Activated CD8-positive, alpha-beta T cell treated with anti-CD3 and anti-CD28 coated beads for 36 hours (primary cell): Measurements from ENCODE around the gene HMCN1. TPM values are rescaled to one million over a fixed set of nuclear protein-coding genes. Genes with fewer than 3 reads are reported as not detected.

Experiments
- ATAC-seq: fragments of 200-7000 bp; cut with Tn5 transposase; one replicate; pipeline ENCODE4 v1.10.0; 2021; ENCODE audit warnings: mild to moderate bottlenecking, moderate library complexity
- CTCF ChIA-PET: fragments of 350-600 bp; sonication (Branson Sonifier 250); formaldehyde crosslinking; loops from one replicate; lab custom pipeline; 2021; ENCODE audit warnings: antibody characterized with exemption; lab: Charles Lee
- POLR2A ChIA-PET: fragments of 350-600 bp; sonication (Branson Sonifier 250); formaldehyde crosslinking; loops from one replicate; lab custom pipeline; 2021; ENCODE audit warnings: antibody characterized with exemption; lab: Charles Lee
- DNase-seq: peaks from one replicate; pipeline ENCODE4 v3.0.0-alpha.2; 2020
- H3K27ac Mint-ChIP-seq: one replicate; pipeline ENCODE4 v1.8.0; 2021; ENCODE audit warnings: mild to moderate bottlenecking, mixed read lengths
- H3K27me3 Mint-ChIP-seq: one replicate; pipeline ENCODE4 v1.8.0; 2021; ENCODE audit warnings: mixed read lengths
- H3K36me3 Mint-ChIP-seq: one replicate; pipeline ENCODE4 v1.8.0; 2021; ENCODE audit warnings: low read depth, mixed read lengths
- H3K4me1 Mint-ChIP-seq: one replicate; pipeline ENCODE4 v1.8.0; 2021; ENCODE audit warnings: low read depth, mixed read lengths
- H3K4me3 Mint-ChIP-seq: one replicate; pipeline ENCODE4 v1.8.0; 2021; ENCODE audit warnings: mild to moderate bottlenecking, moderate library complexity, mixed read lengths
- H3K9me3 Mint-ChIP-seq: one replicate; pipeline ENCODE4 v1.8.0; 2021; ENCODE audit warnings: mixed read lengths
- intact Hi-C: fragments of 100-400 bp; cut with micrococcal nuclease; formaldehyde crosslinking; loops from one replicate; pipeline ENCODE4 v1.10.0; 2022
- total RNA-seq, 2 experiments: library from RNA; stranded (reverse); gene quantifications; one replicate each; pipeline ENCODE4 v1.2.3, GENCODE V29; 2021
- TF ChIP-seq, protein P1 (sequence below): fragments of 200-600 bp; IDR thresholded peaks from one replicate; pipeline ENCODE4 v1.8.0; 2022; ENCODE audit warnings: antibody characterized with exemption, mild to moderate bottlenecking

The HMCN1 gene
- total RNA-seq, 2 experiments from 2014 or later = not detected

DNA sequence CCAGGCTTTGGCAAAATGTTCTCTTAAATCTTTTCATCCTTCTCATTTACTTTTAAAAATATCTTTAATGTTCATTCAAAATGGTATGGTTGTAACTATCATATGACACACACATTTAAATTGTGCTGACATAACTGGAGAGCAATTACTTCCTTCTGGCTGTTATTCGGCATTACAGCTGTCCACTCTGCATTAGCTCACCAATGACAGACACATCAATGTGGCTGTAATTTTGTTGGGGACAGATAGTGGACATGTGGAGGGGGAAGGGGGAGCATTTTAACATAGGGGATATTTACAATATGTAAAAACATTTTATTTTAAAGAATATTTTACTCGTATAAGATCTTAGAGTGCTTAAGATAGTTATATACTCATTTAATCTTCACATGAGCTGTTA lies 319.8 kb downstream of the HMCN1 start:
- TF ChIP-seq, protein P1, sequence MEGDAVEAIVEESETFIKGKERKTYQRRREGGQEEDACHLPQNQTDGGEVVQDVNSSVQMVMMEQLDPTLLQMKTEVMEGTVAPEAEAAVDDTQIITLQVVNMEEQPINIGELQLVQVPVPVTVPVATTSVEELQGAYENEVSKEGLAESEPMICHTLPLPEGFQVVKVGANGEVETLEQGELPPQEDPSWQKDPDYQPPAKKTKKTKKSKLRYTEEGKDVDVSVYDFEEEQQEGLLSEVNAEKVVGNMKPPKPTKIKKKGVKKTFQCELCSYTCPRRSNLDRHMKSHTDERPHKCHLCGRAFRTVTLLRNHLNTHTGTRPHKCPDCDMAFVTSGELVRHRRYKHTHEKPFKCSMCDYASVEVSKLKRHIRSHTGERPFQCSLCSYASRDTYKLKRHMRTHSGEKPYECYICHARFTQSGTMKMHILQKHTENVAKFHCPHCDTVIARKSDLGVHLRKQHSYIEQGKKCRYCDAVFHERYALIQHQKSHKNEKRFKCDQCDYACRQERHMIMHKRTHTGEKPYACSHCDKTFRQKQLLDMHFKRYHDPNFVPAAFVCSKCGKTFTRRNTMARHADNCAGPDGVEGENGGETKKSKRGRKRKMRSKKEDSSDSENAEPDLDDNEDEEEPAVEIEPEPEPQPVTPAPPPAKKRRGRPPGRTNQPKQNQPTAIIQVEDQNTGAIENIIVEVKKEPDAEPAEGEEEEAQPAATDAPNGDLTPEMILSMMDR = no peak
- ATAC-seq (no peak), DNase-seq (no peak)
- H3K9me3 Mint-ChIP-seq = no peaks in the 10 kb centered on the region
- POLR2A ChIA-PET = no interaction called here
- no peak overlapping the region for H3K27ac Mint-ChIP-seq
- H3K36me3 Mint-ChIP-seq = no peaks in the 10 kb centered on the region
- peaks cover 2% of the 10 kb centered on the region for H3K27me3 Mint-ChIP-seq
- no peaks in the 10 kb centered on the region for H3K4me1 Mint-ChIP-seq
- H3K4me3 Mint-ChIP-seq = no peak overlapping the region
- intact Hi-C loops = no loop called here
- CTCF ChIA-PET = no interaction called here

DNA sequence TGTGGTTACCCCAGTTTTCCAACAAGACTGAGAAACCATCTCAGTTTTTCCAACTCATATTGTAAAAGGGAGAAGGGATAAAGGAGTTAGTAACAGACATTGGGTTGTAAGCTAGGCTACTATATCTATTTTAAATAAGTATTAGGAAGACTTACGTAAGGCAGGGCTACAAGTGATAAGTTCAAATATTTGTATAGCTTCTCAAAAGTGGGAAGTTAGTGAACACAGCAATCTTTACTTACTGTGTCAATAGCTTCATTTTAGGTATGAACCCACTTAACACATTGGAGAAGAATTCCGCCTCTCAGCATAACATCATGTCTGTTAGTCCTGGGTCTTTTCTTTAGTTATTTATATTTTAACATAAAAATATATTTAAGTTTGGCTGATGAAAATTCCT lies 320.7 kb downstream of the HMCN1 start:
- ATAC-seq (no peak), DNase-seq (no peak)
- no peak overlapping the region for H3K27ac Mint-ChIP-seq
- ChIA-PET POLR2A (no interaction called here), CTCF (interaction anchor here (1.0 kb wide), 1 partner anchor 334 kb away, joined by 3 read pairs; no protein-coding TSS in a partner anchor)
- peaks cover 2% of the 10 kb centered on the region for H3K27me3 Mint-ChIP-seq
- no peak overlapping the region for H3K4me3 Mint-ChIP-seq
- H3K36me3 Mint-ChIP-seq = no peaks in the 10 kb centered on the region
- intact Hi-C loops = no loop called here
- no peaks in the 10 kb centered on the region for H3K4me1 Mint-ChIP-seq
- TF ChIP-seq, protein P1 = no peak
- H3K9me3 Mint-ChIP-seq = no peaks in the 10 kb centered on the region

DNA sequence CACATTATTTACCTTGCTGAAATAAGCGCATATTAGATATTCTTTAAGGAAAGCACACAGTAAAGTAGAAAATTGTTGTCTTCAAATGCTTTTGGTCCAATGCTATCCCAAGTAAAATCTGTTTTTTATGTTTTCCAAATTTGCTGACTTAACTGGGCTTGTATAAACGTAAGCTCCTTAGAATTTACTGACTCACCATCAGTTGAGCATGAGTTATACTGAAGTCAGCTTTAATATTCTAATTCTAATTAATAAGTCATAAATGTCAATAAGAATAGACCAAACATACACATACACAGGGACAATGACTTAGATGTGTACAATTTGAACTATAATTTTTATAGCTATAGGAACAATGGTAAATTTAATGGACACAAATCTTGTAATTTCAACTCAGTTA lies 321.7 kb downstream of the HMCN1 start:
- TF ChIP-seq, protein P1 = no peak
- ChIA-PET POLR2A (no interaction called here), CTCF (no interaction called here)
- peaks cover 2% of the 10 kb centered on the region for H3K27me3 Mint-ChIP-seq
- no peak overlapping the region for H3K4me3 Mint-ChIP-seq
- H3K27ac Mint-ChIP-seq = no peak overlapping the region
- intact Hi-C loops = no loop called here
- no peak for DNase-seq
- H3K36me3 Mint-ChIP-seq = no peaks in the 10 kb centered on the region
- H3K4me1 Mint-ChIP-seq = no peaks in the 10 kb centered on the region
- no peak for ATAC-seq
- no peaks in the 10 kb centered on the region for H3K9me3 Mint-ChIP-seq

DNA sequence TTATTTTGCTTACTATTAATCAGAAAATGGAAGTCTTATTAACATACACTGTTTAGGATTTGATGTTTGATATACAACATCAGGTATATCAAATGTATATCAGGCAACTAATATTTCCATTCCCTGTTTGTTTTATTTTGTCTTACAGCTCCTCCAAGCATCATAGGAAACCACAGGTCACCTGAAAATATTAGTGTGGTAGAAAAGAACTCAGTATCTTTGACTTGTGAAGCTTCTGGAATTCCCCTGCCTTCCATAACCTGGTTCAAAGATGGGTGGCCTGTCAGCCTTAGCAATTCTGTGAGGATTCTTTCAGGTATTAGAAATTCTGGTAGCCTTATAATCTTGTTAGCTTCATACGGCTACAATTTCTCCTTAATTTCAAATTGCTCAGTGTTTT lies 322.9 kb downstream of the HMCN1 start:
- ATAC-seq = no peak
- Mint-ChIP-seq H3K27ac (no peak overlapping the region), H3K9me3 (no peaks in the 10 kb centered on the region), H3K4me1 (no peaks in the 10 kb centered on the region), H3K36me3 (no peaks in the 10 kb centered on the region), H3K27me3 (no peaks in the 10 kb centered on the region), H3K4me3 (no peak overlapping the region)
- intact Hi-C loops = no loop called here
- POLR2A ChIA-PET = no interaction called here
- CTCF ChIA-PET = interaction anchor here (0.8 kb wide), 1 partner anchor 9 kb away, joined by 3 read pairs; no protein-coding TSS in a partner anchor
- DNase-seq = no peak
- TF ChIP-seq, protein P1 = no peak

DNA sequence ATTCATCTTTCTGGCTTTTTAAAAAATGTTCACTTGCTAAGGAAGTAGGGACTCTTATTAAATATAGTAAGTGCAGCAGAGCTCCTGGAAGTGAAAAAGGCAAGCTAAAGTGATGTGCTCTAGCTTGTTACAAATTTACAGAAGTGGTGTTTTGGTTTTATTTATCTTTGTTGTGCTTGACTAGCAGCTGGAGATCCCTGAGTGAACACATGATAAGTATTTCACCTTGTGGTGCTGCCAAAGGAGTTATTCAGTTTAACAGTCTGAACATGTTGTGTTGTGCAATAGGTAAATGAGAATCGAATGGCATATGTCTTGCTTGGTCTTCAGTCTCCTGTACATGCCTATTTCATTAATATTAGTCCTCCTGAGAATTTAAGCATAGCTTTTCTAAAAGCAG lies 325.1 kb downstream of the HMCN1 start:
- no peak for ATAC-seq
- no peaks in the 10 kb centered on the region for H3K36me3 Mint-ChIP-seq
- no peak overlapping the region for H3K27ac Mint-ChIP-seq
- no peak overlapping the region for H3K4me3 Mint-ChIP-seq
- H3K9me3 Mint-ChIP-seq = no peaks in the 10 kb centered on the region
- CTCF ChIA-PET = no interaction called here
- no peak for DNase-seq
- TF ChIP-seq, protein P1 = no peak
- no peaks in the 10 kb centered on the region for H3K27me3 Mint-ChIP-seq
- H3K4me1 Mint-ChIP-seq = no peaks in the 10 kb centered on the region
- intact Hi-C loops = no loop called here
- POLR2A ChIA-PET = interaction anchor here (0.6 kb wide), 1 partner anchor 505 kb away, joined by 5 read pairs; no protein-coding TSS in a partner anchor
